HTR-8/SVneo (cell line): ENCODE measurements around the gene PTX4.

Experiments
- DNase-seq: peaks from one replicate; pipeline ENCODE4 v3.0.0; 2011; ENCODE audit warnings: low spot score, mixed read lengths; ENCODE audit not compliant: insufficient read length
- FAIRE-seq: peaks from 2 replicates; lab custom pipeline; 2011; peaks lifted over from hg19 to GRCh38; lab: Jason Lieb, UNC

PTX4 gene

DNA sequence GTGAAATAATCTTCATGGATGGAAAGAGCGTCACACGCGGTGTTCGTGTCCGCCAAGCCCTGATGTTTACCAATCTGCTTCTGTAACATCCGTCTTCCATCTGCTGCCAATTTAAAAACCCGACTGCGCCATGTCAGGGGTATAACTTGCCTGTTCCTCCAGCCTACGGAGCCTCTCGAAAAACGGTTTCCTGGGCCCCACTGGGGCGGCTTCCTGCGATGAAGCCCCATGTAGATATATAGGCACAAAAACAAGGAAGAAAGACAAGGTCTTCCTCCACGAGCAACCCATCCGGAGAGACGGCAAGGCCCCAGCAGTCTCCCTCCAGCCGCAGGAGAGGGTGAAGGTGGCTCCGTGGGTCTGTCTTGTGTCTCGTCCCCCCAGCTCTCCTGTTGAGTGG lies at the start of gene PTX4:
Gene PTX4, minus strand, starts transcription at position 326 of the 400 bp plus-strand sequence. Its CDS starts 35 bp downstream, at position 291.
- FAIRE-seq = no peak
- no peak for DNase-seq

GRCh38 chr16:1537763-1538289 lies 49.1 kb upstream of the PTX4 start:
- no peak for DNase-seq
- FAIRE-seq = no peak

DNA sequence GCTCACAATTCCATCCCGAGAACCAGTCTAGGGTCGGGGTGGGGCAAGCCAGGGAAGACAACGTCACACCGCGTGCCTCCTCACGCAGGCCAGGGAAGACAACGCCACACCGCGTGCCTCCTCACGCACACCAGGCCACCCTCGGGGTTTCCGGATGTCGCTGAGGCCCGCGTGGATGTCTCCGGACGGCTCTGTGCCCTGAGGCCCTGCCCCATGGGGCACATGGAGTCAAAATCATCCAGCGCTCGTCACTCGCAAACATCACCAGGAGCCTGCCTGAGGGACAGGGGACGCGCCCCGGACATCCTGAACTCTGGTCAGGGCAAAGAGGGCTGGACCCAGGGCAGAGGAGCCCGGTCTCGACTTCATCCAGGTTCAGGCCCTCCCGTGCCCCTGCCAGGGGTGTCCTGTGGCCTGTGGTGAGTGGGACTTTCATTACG lies 48.4 kb upstream of the PTX4 start:
- no peak for FAIRE-seq
- no peak for DNase-seq

GRCh38 chr16:1536601-1537000 lies 47.9 kb upstream of the PTX4 start:
- no peak for FAIRE-seq
- DNase-seq = no peak

DNA sequence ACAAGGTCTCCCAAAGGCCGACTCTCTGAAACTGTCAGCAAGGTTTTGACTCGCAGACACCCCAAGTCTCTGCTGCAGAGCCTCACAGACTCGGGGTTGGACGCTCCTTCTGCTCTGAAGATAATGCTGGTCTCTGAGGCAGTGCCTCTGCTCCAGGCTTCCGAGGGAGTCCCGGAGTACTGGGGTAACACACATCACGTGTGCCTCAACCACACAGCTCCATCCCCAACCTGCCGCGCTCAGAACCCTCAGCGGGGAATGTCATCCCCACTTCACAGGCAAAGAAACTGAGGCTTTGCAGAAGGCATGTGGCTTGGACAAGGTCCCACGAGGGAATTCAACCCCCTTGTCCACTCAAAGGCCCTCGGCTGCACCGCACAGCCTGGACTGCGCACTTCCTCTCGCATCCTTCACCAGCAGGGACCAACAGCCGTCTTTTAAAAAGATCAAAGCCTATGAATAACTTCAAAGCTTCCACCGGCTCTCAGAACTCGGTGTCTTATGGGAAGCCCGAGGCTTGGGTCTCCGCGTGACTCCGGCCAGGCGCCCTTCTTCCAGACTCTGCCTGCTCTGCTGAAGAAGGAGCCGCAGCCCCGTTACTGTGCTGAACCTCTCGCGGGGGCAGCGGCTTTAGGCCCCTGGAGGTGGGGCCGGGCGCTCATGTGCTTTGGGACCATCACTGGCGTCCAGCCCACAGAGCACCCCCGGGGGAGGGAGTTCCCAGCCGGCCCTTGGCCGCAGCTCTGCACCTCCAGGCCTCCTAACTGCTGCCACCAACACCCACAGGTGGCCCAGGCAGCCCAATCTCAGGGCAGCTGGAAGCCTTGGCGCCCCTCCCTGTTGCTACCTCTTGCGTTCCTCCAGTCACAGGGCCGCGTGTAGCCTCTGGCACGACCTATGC lies 46.9 kb upstream of the PTX4 start:
- FAIRE-seq (no peak), DNase-seq (no peak)

DNA sequence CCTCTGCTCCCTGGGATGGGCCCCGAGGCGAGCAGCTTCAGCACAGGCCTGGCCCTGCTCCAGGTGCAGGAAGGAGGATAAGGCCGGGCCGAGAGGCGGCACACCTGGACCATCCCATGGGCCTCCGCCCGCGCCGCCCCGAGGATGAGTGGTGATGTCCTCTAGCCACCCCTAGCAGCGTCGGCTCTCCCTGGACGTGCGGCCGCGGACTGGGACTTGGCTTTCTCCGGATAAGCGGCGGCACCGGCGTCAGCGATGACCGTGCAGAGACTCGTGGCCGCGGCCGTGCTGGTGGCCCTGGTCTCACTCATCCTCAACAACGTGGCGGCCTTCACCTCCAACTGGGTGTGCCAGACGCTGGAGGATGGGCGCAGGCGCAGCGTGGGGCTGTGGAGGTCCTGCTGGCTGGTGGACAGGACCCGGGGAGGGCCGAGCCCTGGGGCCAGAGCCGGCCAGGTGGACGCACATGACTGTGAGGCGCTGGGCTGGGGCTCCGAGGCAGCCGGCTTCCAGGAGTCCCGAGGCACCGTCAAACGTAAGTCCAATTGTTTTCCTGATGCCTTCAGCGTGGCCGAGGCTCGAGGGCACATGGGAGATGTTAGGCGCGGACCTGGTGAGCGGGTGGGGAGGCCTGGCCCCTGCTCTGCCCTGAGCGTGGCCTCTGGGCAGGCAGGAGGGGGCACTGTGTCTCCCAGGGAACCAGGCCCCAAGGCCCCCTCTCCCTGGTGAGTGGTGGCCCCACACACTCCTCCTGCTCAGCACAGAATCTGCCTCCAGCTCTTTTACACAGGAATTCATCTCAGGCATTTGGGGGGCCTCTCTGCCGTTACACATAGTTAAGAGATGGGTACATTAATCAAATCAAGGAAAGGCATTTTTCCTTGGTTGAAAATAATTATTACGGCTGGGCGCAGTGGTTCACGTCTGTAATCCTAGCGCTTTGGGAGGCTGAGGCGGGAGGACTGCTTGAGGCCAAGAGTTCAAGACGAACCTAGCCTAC lies 45.6 kb upstream of the PTX4 start:
- DNase-seq = no peak
- FAIRE-seq = no peak

- DNase-seq (no peak), FAIRE-seq (no peak)
Measured at GRCh38 chr16:1533443-1533951, 44.8 kb upstream of the PTX4 start, which contains the start of gene TMEM204. Gene TMEM204, plus strand, starts transcription at chr16:1533666. Its CDS starts 610 bp downstream, at chr16:1534276.

- DNase-seq = no peak
- FAIRE-seq = no peak
Measured at GRCh38 chr16:1532771-1533170, 44.0 kb upstream of the PTX4 start.

GRCh38 chr16:1532081-1532760 lies 43.5 kb upstream of the PTX4 start:
- FAIRE-seq = no peak

DNA sequence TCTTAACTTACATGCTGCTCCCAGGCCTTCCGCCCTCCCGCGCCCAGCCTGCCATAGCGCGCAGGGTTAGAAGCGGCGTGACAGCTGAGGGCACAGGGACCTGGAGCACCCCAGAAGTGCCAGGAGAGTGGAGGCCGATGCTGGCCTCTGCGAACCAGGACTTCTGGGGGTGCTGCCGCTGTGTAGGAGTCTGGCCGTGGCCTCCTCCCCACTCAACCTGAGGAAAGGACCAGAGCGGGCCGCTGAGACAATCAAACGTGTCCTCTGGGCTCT lies 42.8 kb upstream of the PTX4 start:
- FAIRE-seq (no peak), DNase-seq (no peak)

More at GRCh38 chr16:1532081-1532760, 43.5 kb upstream of the PTX4 start:
- DNase-seq = no peak

DNA sequence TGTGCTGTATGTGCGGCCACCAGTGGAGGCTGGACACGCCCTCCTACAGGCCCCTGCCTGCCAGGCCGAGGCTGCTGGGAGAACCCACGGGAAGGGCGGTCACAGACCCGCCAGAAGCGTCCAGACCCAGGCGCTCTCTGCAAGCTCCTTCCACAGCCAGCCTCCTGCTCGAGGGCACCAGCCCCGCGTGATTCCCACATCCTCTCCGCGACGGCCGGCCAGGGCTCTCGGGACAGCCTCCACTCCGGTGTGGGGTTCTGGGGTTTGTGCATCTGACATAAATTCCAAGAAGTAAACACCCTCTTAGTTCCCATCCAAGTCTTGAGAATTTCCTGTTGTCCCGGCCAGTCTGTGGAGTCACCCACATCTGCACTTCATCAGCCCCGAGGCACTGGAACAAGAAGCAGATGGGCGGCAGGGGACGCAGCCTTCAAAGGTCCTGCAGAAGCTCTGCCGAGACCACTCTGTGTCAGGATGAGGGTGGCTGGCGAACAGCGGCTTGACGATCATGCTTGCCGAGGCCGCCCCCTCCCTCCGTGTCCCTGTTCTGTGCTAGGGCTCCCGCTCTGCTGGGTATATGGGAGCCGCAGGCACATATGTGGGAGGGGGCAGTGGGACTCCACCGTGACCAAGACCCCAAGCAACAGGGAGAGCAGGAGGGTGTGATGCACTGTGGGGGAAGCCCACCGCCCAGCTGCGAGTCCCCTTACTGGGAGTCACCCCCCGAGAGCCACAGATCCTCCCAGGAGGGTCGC lies 42.3 kb upstream of the PTX4 start:
- FAIRE-seq (no peak), DNase-seq (no peak)

- FAIRE-seq = no peak
Measured at GRCh38 chr16:1530349-1530882, 41.7 kb upstream of the PTX4 start.

DNA sequence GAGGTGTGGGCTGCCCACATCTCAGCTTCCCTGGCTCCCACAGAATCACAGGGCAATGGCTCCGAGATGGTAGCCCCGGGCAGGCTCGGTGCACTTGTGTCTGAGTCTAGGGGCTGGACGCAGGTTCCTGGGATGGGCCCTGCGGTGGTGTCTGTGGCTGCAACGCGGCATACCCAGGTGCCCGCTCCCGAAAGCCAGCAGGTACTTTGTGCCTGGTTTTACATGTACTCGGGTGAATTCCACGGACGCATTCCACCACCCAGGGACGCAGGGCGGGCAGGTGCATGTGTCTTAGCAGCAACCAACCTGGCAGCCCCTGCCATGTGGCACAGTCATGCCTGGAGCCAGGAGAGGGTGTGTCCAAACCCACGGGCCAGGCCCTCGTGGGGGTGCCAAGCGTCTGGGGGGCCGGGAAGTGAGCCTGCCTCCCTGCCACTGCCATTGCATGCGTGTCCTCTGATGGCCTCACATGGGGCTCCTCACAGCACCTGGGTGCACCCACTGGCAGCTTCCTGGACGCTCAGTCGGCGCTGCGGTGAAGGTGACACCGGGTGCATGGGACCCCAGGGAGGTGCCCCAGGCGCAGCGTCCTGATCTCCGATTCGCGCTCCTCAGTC lies 40.3 kb upstream of the PTX4 start:
- DNase-seq (no peak), FAIRE-seq (no peak)

More at GRCh38 chr16:1530349-1530882, 41.7 kb upstream of the PTX4 start:
- DNase-seq = no peak

DNA sequence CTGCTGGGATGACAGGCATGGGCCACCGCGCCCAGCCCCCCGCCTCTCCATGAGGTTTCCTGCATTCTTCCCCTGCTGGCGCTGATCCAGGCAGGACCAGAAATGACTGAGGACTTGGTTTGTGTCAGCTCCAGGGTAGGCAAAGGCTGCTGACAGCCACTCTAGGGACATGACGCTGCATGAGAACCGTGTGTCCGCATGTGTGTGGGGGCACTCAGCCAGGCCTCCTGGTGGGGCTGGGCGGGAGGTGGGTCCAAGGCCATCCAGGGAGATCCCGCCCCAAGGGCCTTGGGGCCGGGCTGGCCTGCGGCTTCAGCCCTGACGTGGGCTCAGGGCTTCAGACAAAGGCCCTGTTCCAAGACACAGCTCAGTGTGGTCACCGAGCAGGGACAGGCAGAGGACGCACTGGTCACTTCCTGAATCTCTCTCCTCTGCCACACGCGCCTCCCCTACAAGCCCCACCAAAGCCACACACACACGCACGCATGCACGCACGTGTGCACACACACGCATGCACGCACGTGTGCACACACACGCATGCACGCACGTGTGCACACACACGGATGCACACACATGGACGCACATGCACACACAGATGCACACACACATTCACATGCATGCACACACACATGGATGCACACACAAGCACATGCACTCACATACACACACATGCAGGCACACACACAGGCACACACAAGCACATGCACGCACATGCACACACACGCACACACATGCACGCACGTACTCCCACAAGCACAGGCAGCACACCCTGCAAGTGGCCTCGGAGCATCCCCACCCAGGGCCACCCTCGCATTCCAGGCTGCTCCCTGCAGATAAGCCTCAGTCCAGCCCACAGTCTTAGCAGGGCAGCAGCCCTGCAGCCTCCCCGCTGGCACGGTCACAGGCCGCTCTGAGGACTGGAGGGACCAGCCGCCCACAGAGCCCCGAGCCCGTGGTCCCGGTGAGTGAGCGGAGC lies 39.4 kb upstream of the PTX4 start:
- FAIRE-seq (peak; percentile 73), DNase-seq (no peak)

DNA sequence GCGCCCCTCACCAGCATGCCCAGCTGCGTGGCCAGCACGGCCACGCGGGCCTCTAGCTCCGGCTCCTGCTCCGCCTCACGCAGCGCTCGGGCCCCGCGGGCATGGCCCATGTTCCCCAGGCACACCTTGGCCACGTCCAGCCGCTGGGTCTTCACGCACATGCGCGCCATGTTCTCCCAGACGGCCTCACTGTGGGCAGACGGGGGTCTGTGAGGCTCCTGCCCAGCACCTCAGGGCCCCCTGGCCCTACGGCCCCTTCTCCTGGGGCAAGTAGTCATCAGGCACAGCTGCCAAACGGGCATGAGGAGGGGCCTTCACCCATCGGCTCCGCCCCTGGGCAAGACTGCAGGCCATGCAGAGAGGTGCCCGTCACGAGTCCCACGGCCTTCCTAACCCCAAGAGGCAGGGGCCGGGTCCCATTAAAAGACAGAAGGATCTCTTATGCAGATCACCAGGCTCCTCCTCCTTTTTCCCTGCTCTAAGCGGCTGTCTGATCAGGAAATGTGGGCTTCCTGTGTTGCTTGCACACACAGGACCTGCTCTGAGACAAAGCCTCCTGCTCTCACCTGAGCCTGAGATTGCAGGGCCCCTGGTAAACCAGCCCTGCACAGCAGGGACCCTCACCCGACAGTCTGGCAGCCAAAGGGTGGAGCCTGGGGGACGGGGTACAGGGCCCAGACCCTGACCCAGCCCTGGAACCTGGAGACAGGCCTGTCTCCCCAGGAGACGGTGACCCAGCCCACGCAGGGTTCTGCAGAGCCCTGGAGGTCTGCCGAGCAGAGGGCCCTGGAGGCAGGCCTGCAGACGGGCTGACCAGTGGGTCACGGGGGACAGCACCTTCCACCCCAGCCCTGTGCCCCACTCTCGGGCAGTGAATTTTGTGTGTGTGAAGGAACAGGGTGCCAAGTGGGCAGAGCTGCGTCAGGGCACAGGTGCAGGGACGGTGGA lies 38.1 kb upstream of the PTX4 start:
- no peak for FAIRE-seq

More for the DNA sequence above, 38.1 kb upstream of the PTX4 start:
- DNase-seq = no peak
